ENCODE data around the gene LYRM7.

LYRM7 gene

GRCh38 chr5:131147258-131147657 lies 23.5 kb upstream of the LYRM7 start:
- Mint-ChIP-seq H3K4me3 (no peak overlapping the region), H3K27me3 (ENCODE audit: low read depth, poor library complexity) (peaks cover 3% of the 10 kb centered on the region), H3K4me1 (no peaks in the 10 kb centered on the region), H3K36me3 (ENCODE audit: low read depth) (no peaks in the 10 kb centered on the region), H3K27ac (no peak overlapping the region), H3K9me3 (no peaks in the 10 kb centered on the region)
- no peak for TF ChIP-seq CTCF (IDR thresholded peaks at IDR 0.05)
- no peak for DNase-seq

- no peaks in the 10 kb centered on the region for H3K4me1 Mint-ChIP-seq
- DNase-seq, result no peak
- peaks cover 5% of the 10 kb centered on the region for H3K36me3 Mint-ChIP-seq (ENCODE audit: low read depth)
- H3K9me3 Mint-ChIP-seq, result no peaks in the 10 kb centered on the region
- no peak overlapping the region for H3K27ac Mint-ChIP-seq
- no peak for TF ChIP-seq CTCF (IDR thresholded peaks at IDR 0.05)
- no peak overlapping the region for H3K4me3 Mint-ChIP-seq
- H3K27me3 Mint-ChIP-seq (ENCODE audit: low read depth, poor library complexity), result peaks cover 3% of the 10 kb centered on the region
Observed at GRCh38 chr5:131148835-131149234, 21.9 kb upstream of the LYRM7 start.

- no peaks in the 10 kb centered on the region for H3K9me3 Mint-ChIP-seq
- no peak for DNase-seq
- H3K27me3 Mint-ChIP-seq (ENCODE audit: low read depth, poor library complexity), result peaks cover 3% of the 10 kb centered on the region
- H3K36me3 Mint-ChIP-seq (ENCODE audit: low read depth), result peaks cover 6% of the 10 kb centered on the region
- no peak for TF ChIP-seq CTCF (IDR thresholded peaks at IDR 0.05)
- no peak overlapping the region for H3K27ac Mint-ChIP-seq
- H3K4me3 Mint-ChIP-seq, result no peak overlapping the region
- H3K4me1 Mint-ChIP-seq, result no peaks in the 10 kb centered on the region
Observed at GRCh38 chr5:131150408-131150807, 20.3 kb upstream of the LYRM7 start.

- no peak for DNase-seq
- Mint-ChIP-seq H3K4me1 (no peaks in the 10 kb centered on the region), H3K4me3 (no peak overlapping the region), H3K27ac (no peak overlapping the region), H3K27me3 (ENCODE audit: low read depth, poor library complexity) (peaks cover 3% of the 10 kb centered on the region), H3K9me3 (no peaks in the 10 kb centered on the region), H3K36me3 (ENCODE audit: low read depth) (peaks cover 7% of the 10 kb centered on the region)
- no peak for TF ChIP-seq CTCF (IDR thresholded peaks at IDR 0.05)
Observed at GRCh38 chr5:131151216-131151615, 19.5 kb upstream of the LYRM7 start.

GRCh38 chr5:131156385-131156784 lies 14.4 kb upstream of the LYRM7 start:
- DNase-seq, result no peak
- H3K4me3 Mint-ChIP-seq, result no peak overlapping the region
- TF ChIP-seq CTCF (IDR thresholded peaks at IDR 0.05), result no peak
- H3K9me3 Mint-ChIP-seq, result no peaks in the 10 kb centered on the region
- no peak overlapping the region for H3K27ac Mint-ChIP-seq
- H3K36me3 Mint-ChIP-seq (ENCODE audit: low read depth), result peaks cover 54% of the 10 kb centered on the region
- H3K4me1 Mint-ChIP-seq, result no peaks in the 10 kb centered on the region
- no peaks in the 10 kb centered on the region for H3K27me3 Mint-ChIP-seq (ENCODE audit: low read depth, poor library complexity)

- H3K4me1 Mint-ChIP-seq, result peaks cover 4% of the 10 kb centered on the region
- DNase-seq, result no peak
- peaks cover 59% of the 10 kb centered on the region for H3K36me3 Mint-ChIP-seq (ENCODE audit: low read depth)
- H3K27ac Mint-ChIP-seq, result peak overlapping the region; percentile 58
- no peaks in the 10 kb centered on the region for H3K9me3 Mint-ChIP-seq
- H3K27me3 Mint-ChIP-seq (ENCODE audit: low read depth, poor library complexity), result no peaks in the 10 kb centered on the region
- H3K4me3 Mint-ChIP-seq, result no peak overlapping the region
- no peak for TF ChIP-seq CTCF (IDR thresholded peaks at IDR 0.05)
Observed at GRCh38 chr5:131156957-131157356, 13.8 kb upstream of the LYRM7 start.

All from nephron progenitor cell (in vitro differentiated cells).